CD4-positive, CD25-positive, alpha-beta regulatory T cell (primary cell): ENCODE results near the gene MOB3C. TPM values are rescaled to one million over a fixed set of nuclear protein-coding genes. Genes with fewer than 3 reads are reported as not detected.

Source experiments
- ATAC-seq, 2 donors: fragments of 150-1000 bp; cut with Tn5 transposase; one replicate each; pipeline ENCODE4 v1.10.0; 2021; ENCODE audit warnings: low read depth in 2 of 2, moderate number of reproducible peaks in 2 of 2, moderate library complexity in 1 of 2
- DNase-seq, 3 donors: peaks; one replicate each; pipeline versions ENCODE4 v3.0.0 to v3.0.0-alpha.2; 2012 to 2022; ENCODE audit warnings: mixed read lengths in 1 of 3
- H3K27ac ChIP-seq: one replicate; pipeline ENCODE4 v1.7.0; 2013; ENCODE audit warnings: mild to moderate bottlenecking, low read length; ENCODE audit not compliant: insufficient read depth, poor library complexity, severe bottlenecking
- H3K27me3 ChIP-seq: one replicate; pipeline ENCODE4 v1.7.0; 2013; ENCODE audit warnings: low read length; ENCODE audit not compliant: control insufficient read depth, insufficient read depth
- H3K36me3 ChIP-seq: one replicate; pipeline ENCODE4 v1.7.0; 2013; ENCODE audit warnings: mild to moderate bottlenecking, low read length, moderate library complexity; ENCODE audit not compliant: control insufficient read depth, insufficient read depth
- H3K4me1 ChIP-seq: 2 replicates; pipeline ENCODE4 v1.7.0; 2013; ENCODE audit warnings: mild to moderate bottlenecking, low read length; ENCODE audit not compliant: insufficient read depth, control insufficient read depth, poor library complexity, severe bottlenecking
- H3K4me3 ChIP-seq: one replicate; pipeline ENCODE4 v1.7.0; 2013; ENCODE audit warnings: low read depth, mild to moderate bottlenecking, low read length, moderate library complexity
- H3K9me3 ChIP-seq, 2 experiments: 1 replicate in 1 of 2; 2 replicates in 1 of 2; pipeline ENCODE4 v1.7.0; 2013; ENCODE audit warnings: low read length in 2 of 2, mild to moderate bottlenecking in 1 of 2, moderate library complexity in 1 of 2; ENCODE audit not compliant: control insufficient read depth in 2 of 2
- H3K27ac Mint-ChIP-seq, 3 donors: one replicate each; pipeline ENCODE4 v1.8.0; 2020 to 2022; ENCODE audit warnings: mild to moderate bottlenecking in 3 of 3, mixed read lengths in 3 of 3, moderate library complexity in 2 of 3
- H3K27me3 Mint-ChIP-seq: one replicate; pipeline ENCODE4 v1.8.0; 2022; ENCODE audit warnings: mild to moderate bottlenecking, mixed read lengths
- H3K36me3 Mint-ChIP-seq: one replicate; pipeline ENCODE4 v1.8.0; 2020; ENCODE audit warnings: mixed read lengths
- H3K4me1 Mint-ChIP-seq, 4 donors: one replicate each; pipeline ENCODE4 v1.8.0; 2020 to 2022; ENCODE audit warnings: mixed read lengths in 4 of 4, mild to moderate bottlenecking in 1 of 4
- H3K4me3 Mint-ChIP-seq, 4 donors: one replicate each; pipeline ENCODE4 v1.8.0; 2020 to 2022; ENCODE audit warnings: mild to moderate bottlenecking in 4 of 4, mixed read lengths in 4 of 4, moderate library complexity in 3 of 4
- H3K9me3 Mint-ChIP-seq, 7 donors: one replicate each; pipeline ENCODE4 v1.8.0; 2020 to 2022; ENCODE audit warnings: mixed read lengths in 7 of 7, mild to moderate bottlenecking in 3 of 7, moderate library complexity in 2 of 7
- polyA plus RNA-seq, 4 donors: library from polyadenylated mRNA; unstranded; fragments of 300-500 nt; fragmentation: Illumina TruSeq; gene quantifications; one replicate each; pipeline ENCODE4 v1.2.3, GENCODE V29; 2021
- total RNA-seq: library from RNA; stranded (reverse); gene quantifications from one replicate; pipeline ENCODE4 v1.2.3, GENCODE V29; 2022

The MOB3C gene
- total and polyA plus RNA-seq, 5 donors from 2014 or later = 6.4 to 16.0 (median 10.3) TPM

GRCh38 chr1:46581681-46582455 lies 34.7 kb downstream of the MOB3C start:
- H3K27me3 ChIP-seq = no peaks in the 10 kb centered on the region
- Mint-ChIP-seq H3K36me3 (peaks cover 41% of the 10 kb centered on the region), H3K4me1 (peaks cover 6 to 27% (median 21%) of the 10 kb centered on the region in 4 donors), H3K4me3 (peak overlapping the region in 2 of 4 donors; percentile 29 to 72), H3K9me3 (no peaks in the 10 kb centered on the region), H3K27me3 (no peaks in the 10 kb centered on the region), H3K27ac (peak overlapping the region; percentile 78 to 87 (median 83))
- no peak overlapping the region for H3K4me3 ChIP-seq
- no peaks in the 10 kb centered on the region for H3K9me3 ChIP-seq
- ATAC-seq (peak; percentile 91 to 94), DNase-seq (peak in 1 of 3 donors; percentile 85)
- peaks cover 11% of the 10 kb centered on the region for H3K4me1 ChIP-seq
- H3K36me3 ChIP-seq = peaks cover 61% of the 10 kb centered on the region
- peak overlapping the region; percentile 9 for H3K27ac ChIP-seq

- Mint-ChIP-seq H3K9me3 (no peaks in the 10 kb centered on the region), H3K4me3 (no peak overlapping the region), H3K27me3 (no peaks in the 10 kb centered on the region), H3K4me1 (peaks cover 6 to 27% (median 21%) of the 10 kb centered on the region in 4 donors), H3K27ac (peak overlapping the region in 2 of 3 donors; percentile 83 to 88), H3K36me3 (peaks cover 49% of the 10 kb centered on the region)
- H3K27ac ChIP-seq = no peak overlapping the region
- peaks cover 63% of the 10 kb centered on the region for H3K36me3 ChIP-seq
- no peaks in the 10 kb centered on the region for H3K27me3 ChIP-seq
- no peaks in the 10 kb centered on the region for H3K9me3 ChIP-seq
- DNase-seq (no peak), ATAC-seq (no peak)
- peaks cover 11% of the 10 kb centered on the region for H3K4me1 ChIP-seq
- no peak overlapping the region for H3K4me3 ChIP-seq
These were observed 36.3 kb downstream of the MOB3C start for GRCh38 chr1:46580140-46580903.

GRCh38 chr1:46577671-46578070 lies 38.9 kb downstream of the MOB3C start:
- H3K27me3 ChIP-seq = no peaks in the 10 kb centered on the region

GRCh38 chr1:46576596-46576995 lies 40.0 kb downstream of the MOB3C start:
- Histone ChIP-seq H3K27me3 (no peaks in the 10 kb centered on the region), H3K4me1 (peaks cover 4% of the 10 kb centered on the region), H3K27ac (no peak overlapping the region), H3K9me3 (no peaks in the 10 kb centered on the region), H3K4me3 (no peak overlapping the region), H3K36me3 (peaks cover 49% of the 10 kb centered on the region)
- ATAC-seq (no peak), DNase-seq (no peak)
- Mint-ChIP-seq H3K4me3 (no peak overlapping the region), H3K27ac (peak overlapping the region in 1 of 3 donors; percentile 32), H3K4me1 (peaks cover 1 to 10% (median 8%) of the 10 kb centered on the region in 4 donors), H3K36me3 (peaks cover 51% of the 10 kb centered on the region), H3K27me3 (no peaks in the 10 kb centered on the region), H3K9me3 (no peaks in the 10 kb centered on the region)

More at GRCh38 chr1:46577671-46578070, 38.9 kb downstream of the MOB3C start:
- Mint-ChIP-seq H3K9me3 (no peaks in the 10 kb centered on the region), H3K27ac (no peak overlapping the region), H3K36me3 (peaks cover 60% of the 10 kb centered on the region), H3K27me3 (no peaks in the 10 kb centered on the region), H3K4me1 (peaks cover 6 to 21% (median 19%) of the 10 kb centered on the region in 4 donors), H3K4me3 (no peak overlapping the region)
- H3K27ac ChIP-seq = no peak overlapping the region
- no peak overlapping the region for H3K4me3 ChIP-seq
- ATAC-seq = no peak
- H3K4me1 ChIP-seq = peaks cover 11% of the 10 kb centered on the region
- H3K36me3 ChIP-seq = peaks cover 57% of the 10 kb centered on the region
- no peaks in the 10 kb centered on the region for H3K9me3 ChIP-seq
- DNase-seq = no peak

- H3K4me3 ChIP-seq = no peak overlapping the region
- no peaks in the 10 kb centered on the region for H3K9me3 Mint-ChIP-seq
- peaks cover 50% of the 10 kb centered on the region for H3K36me3 Mint-ChIP-seq
- H3K27ac ChIP-seq = no peak overlapping the region
- peaks cover 51% of the 10 kb centered on the region for H3K36me3 ChIP-seq
- no peak overlapping the region for H3K27ac Mint-ChIP-seq
- no peak overlapping the region for H3K4me3 Mint-ChIP-seq
- H3K9me3 ChIP-seq = no peaks in the 10 kb centered on the region
- no peaks in the 10 kb centered on the region for H3K27me3 Mint-ChIP-seq
- no peaks in the 10 kb centered on the region for H3K4me1 ChIP-seq
- ATAC-seq (no peak), DNase-seq (no peak)
- peaks cover 0 to 5% (median 4%) of the 10 kb centered on the region in 4 donors for H3K4me1 Mint-ChIP-seq
- no peaks in the 10 kb centered on the region for H3K27me3 ChIP-seq
These were observed 40.8 kb downstream of the MOB3C start for GRCh38 chr1:46575778-46576177.

GRCh38 chr1:46575300-46575699 lies 41.3 kb downstream of the MOB3C start:
- Mint-ChIP-seq H3K27ac (no peak overlapping the region), H3K27me3 (no peaks in the 10 kb centered on the region), H3K9me3 (no peaks in the 10 kb centered on the region), H3K4me3 (no peak overlapping the region), H3K4me1 (peaks cover 0 to under 1% (median under 1%) of the 10 kb centered on the region in 4 donors), H3K36me3 (peaks cover 46% of the 10 kb centered on the region)
- peaks cover 52% of the 10 kb centered on the region for H3K36me3 ChIP-seq
- no peaks in the 10 kb centered on the region for H3K4me1 ChIP-seq
- H3K4me3 ChIP-seq = no peak overlapping the region
- DNase-seq = no peak
- no peaks in the 10 kb centered on the region for H3K9me3 ChIP-seq
- no peak for ATAC-seq
- H3K27ac ChIP-seq = no peak overlapping the region
- H3K27me3 ChIP-seq = no peaks in the 10 kb centered on the region

GRCh38 chr1:46571691-46572225 lies 44.9 kb downstream of the MOB3C start:
- no peak for ATAC-seq
- Mint-ChIP-seq H3K36me3 (peaks cover 47% of the 10 kb centered on the region), H3K27ac (no peak overlapping the region)

More at GRCh38 chr1:46571691-46572225, 44.9 kb downstream of the MOB3C start:
- no peaks in the 10 kb centered on the region for H3K27me3 Mint-ChIP-seq
- H3K4me1 Mint-ChIP-seq = no peaks in the 10 kb centered on the region
- no peak for DNase-seq
- no peaks in the 10 kb centered on the region for H3K4me1 ChIP-seq
- peaks cover 54% of the 10 kb centered on the region for H3K36me3 ChIP-seq
- no peak overlapping the region for H3K4me3 Mint-ChIP-seq
- H3K27me3 ChIP-seq = no peaks in the 10 kb centered on the region
- no peaks in the 10 kb centered on the region for H3K9me3 Mint-ChIP-seq
- H3K27ac ChIP-seq = no peak overlapping the region
- H3K9me3 ChIP-seq = no peaks in the 10 kb centered on the region
- H3K4me3 ChIP-seq = no peak overlapping the region
